NCI-H82 (cell line): ENCODE data around the gene ZBTB17.

Experiments used
- DNase-seq: peaks from one replicate; lab custom pipeline; 2025; lab: John Stamatoyannopoulos, UW

The ZBTB17 gene

GRCh38 chr1:15947382-15948090 is 28.4 kb downstream of the ZBTB17 start:
- no peak for DNase-seq

DNA sequence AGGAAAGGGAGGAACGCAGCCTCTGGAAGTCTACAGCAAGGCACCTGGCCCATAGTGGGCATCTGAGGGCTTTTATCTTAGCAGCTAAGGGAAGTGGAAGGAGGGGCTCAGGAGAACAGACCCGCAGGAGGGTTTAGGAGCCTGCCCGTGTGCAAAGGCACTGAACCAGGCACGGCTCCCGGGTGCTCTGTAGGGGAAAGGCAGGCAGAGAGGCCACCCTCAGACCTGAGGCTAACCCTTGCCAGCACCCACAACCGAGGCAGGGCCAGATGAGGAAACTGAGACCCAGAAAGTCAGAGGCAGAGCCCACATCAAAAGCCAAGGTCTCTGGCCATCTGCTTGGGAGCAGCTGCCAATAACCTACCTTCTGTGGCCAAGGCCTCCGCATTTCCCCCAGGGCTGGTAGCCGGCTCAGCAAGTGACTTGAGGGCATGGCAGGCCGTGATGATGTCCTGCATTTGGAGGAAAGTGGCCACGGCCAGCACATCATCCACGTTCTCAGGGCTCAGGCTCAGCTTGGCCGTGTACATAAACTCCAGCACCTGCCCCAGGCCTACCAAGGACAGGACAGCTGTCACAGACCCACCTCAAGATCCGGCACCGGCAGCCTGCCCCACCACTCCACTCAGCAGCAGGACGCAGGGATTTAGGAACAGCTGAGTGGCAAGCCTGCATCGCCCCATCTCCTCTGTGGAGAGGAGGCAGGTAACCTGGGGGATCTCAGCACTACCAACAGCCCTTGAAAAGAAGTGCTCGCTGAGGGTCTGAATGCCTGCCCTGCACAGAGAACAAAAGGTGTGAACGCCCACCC is 29.1 kb downstream of the ZBTB17 start:
- no peak for DNase-seq

DNA sequence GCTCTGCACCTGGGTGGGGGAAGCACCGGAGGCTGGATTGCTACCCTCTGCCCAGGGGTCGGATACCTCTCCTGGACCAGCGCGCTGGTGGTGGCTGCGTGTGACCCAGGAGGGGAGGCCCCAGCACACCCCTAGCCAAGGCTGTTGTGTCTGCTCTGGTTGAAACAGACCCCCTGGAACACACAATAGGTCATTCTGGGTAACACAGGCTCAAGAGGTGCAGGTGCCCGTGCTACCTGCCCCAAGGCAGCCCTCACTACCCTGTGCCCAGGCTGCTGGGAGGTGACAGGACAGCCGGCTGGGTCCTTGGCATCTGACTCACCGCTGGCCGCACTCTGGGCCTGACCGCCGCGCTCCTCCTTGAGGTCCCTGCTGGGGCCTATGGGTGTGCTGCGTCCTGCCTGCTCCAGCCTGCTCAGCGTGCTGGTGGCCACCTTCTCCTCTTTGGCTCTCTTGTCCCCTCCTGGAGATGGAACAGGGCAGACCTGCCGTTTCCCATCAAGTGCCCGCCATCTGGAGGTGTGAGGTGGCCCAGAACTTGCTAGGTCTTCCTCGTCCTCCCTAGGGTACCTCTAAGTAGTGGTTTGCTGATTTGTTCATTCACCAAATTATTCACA is 30.0 kb downstream of the ZBTB17 start:
- DNase-seq, result no peak

DNA sequence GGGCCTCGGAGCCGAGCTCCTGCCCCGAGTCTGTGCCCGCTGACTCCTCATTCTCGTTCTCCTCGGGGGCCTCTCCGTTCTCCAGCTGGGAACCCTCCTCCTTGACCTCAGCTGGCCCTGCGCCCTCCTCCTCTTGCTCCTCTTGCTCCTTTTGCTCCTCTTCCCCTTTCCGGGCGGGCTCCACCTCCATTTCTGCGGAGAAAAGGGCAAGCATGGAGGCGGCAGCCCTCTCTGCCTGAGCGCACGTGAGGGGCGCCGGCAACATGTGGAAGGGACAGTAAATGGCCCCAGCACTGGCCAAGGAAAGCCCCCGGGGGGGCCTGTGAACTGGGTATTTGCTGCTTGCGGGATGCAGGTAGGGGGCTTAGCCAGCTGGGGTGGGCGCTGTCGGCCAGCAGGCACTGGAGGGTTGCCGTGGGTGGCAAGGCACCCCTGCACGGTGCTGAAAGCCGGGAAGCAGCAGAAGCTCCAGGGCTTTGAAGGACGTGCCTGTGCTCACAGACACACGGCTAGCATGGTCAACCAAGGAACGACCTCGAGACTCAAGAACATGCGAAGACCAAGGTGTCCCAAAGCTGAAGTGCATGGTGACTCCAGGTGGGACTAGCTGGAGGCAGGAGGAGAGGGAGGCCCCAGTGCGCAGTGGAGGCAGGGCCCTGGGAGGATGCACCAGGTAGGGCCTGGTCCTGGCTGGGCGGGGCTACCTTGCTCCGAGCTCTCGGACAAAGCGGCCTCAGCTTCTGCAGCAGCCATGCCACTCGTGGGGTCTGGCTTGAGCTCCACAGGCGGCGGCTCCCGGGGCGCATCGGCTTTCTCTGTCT is 30.7 kb downstream of the ZBTB17 start:
- no peak for DNase-seq

DNA sequence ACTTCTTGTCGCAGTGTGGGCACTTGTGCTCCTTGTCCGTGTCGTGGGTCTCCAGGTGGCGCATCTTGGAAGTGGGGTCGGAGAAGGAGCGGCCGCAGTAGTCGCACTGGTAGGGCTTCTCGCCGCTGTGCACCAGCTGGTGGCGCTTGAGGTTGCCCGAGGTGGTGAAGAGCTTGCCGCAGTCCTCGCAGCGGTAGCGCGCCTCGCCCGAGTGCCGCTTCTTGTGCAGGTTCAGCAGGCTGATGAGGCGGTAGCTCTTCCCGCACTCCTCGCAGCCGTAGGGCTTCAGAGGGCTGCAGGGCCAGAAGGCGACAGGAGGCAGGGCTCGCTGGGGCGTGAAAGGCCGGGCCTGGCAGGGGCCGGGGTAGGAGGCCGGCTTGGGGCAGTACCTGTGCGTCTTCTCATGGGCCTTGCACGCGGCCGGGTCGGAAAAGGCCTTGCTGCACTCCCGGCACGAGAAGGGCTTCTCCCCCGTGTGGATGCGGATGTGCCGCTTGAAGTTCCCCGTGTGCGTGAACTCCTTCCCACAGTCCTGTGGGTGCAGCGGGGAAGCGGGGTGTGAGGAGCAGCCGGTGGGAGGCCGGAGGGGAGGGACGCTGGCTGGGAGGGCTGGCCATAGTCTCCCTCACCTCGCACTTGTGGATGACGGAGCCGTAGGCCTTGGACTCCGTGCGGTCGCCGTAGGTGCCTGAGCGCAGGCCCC is 31.4 kb downstream of the ZBTB17 start:
- no peak for DNase-seq

DNA sequence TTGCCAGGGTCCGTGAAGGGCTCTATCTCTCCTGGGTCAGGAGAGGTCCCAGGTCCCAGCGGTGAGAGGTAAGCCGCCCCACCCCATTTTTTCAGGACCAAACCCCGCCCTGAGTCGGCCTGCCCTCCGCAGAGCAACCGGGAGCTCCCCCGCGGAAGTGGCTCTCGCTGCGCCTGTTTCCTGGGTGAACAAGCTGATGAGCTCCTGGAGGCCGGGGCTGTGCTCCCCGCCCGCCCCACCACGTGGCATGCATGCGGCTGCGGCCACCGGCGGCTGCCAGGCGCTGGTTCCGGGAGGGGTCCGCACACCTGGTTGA is 32.0 kb downstream of the ZBTB17 start:
- no peak for DNase-seq

DNA sequence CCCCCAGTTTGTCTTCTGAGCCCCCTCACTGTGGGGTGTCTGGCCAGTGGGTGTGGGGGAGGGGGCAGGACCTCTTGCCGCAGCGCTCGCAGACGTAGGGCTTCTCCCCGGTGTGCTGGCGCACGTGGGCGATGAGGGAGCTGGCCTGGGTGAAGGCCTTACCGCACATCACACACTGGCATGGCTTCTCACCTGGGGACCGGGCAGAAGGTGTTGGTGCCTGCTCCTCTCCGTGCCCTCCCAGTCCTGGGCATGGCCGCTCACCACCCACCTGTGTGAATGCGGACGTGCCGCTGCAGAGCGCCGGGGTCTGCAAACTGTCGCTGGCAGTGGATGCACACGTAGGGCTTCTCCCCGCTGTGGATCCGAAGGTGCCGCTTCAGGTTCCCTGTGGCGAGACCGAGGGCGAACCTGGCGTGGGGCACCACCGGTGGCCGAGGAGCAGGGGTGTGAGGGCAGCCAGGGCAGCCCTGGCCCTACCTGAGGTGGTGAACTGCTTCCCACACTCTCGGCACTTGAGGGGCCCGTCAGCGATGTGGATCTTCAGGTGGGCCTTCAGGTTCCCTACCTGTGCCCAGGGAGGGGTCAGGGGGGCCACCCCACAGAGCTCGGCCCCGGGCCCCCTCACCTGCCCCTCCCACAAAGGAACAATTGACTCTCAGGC is 32.4 kb downstream of the ZBTB17 start:
- no peak for DNase-seq

DNA sequence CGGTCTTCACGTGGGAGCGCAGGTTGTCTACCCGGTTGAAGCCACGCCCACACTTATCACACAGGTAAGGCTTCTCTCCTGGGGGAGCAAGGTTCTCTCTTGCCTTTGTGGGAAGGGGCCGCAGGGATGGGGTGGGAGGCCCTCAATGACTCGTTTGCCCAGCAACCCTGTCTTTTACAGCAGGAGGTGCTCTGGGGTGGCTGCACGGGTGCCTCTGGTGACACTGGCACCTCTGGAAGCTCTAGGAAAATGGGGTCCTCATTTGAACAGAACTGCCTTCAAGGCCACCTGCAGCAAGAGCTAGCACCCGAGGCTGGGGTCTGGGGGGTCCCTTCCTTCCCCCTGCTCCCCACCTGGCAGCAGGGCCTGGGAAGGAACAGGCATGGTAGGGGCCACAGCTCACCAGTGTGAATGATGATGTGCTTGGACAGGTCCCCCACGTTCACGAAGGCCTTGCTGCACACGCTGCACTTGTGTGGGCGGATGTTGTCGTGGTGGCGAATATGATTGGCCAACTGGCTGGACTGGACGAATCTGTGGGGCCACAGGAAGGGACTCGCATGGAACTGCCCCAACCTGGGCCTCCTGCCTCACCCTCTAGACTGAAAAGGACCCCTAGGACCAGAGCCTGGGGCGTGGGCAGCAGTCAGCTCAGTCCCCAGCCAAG is 33.1 kb downstream of the ZBTB17 start:
- no peak for DNase-seq

GRCh38 chr1:15941899-15942660 is 33.8 kb downstream of the ZBTB17 start:
- no peak for DNase-seq

DNA sequence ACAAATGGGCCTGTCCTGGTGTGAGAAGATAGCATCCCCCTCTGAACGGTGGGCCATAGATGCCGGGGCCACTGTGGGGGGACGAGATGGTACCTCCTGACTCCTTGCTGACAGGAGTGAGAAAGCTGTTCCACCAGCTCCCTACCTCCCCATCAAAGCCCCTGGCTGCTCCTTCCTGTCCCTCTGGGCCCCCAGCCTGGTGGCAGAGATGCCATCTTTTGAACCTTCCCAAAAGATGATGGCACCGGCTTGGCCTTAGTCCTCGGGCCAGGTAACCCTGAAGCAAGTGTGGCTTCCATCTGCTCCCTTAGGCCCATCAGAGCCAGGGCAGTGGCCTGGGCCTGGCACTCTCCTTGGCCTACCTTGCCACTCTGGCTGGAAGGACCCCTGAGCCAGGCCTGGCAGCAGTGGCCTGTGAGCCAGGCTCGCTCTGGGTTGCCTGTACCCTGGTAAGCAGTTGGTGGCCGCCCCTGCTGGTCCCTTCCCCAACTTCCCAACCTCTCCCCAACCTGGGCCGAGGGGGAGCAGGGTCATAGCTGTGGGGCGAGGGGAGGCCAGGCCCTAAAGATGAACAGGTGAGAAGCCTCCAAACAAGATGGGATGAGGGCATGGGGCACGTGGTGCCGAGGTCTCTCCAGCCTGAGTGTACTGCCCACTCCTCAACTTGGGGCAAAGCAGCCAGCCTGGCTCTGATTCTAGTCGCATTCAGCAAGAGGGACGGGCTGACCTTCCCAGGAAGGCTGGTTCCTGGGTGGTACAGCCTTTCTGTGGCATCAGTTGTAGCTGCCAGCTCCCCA is 34.7 kb downstream of the ZBTB17 start:
- DNase-seq, result no peak

DNA sequence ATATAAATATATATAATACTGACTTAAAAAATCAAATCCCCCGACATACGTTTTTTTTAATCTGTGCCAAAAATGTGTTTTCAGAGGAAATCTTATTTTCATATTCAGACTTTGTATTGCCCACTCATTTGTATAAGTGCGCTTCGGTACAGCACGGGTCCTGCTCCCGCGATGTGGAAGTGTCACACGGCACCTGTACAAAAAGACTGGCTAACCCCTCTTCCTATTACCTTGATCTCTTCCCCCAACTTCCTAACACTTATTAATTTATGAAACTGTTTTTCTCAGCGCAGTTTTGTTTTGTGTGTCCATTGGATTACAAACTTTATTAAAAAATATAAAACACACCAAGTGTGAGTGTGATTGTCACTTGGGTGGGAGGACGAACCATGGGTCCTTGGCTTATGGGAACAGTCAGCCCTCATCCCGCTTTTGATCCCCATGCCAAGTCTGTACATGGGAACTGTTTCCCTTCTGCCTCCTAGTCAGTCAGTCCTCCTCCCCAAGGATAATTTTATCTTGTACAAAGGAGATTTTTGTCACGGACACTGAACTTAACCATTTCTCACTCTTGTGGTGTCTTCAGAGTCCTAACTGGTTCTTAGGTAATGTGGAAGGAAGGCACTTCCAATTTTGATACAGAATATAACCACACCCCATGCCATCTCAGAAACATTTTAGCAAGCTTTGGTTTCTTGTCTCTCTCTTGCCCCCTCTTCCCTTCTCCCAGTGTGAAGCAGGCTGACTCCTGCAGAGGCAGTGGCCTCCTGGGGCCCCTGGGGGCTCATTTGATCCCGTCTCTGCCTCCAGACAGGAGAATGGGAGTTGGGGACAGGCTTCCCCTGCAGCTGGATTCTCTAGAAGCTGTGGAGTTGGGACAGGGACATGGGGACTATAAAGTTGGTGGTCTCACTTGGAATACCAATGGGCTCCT is 35.5 kb downstream of the ZBTB17 start:
- no peak for DNase-seq

DNA sequence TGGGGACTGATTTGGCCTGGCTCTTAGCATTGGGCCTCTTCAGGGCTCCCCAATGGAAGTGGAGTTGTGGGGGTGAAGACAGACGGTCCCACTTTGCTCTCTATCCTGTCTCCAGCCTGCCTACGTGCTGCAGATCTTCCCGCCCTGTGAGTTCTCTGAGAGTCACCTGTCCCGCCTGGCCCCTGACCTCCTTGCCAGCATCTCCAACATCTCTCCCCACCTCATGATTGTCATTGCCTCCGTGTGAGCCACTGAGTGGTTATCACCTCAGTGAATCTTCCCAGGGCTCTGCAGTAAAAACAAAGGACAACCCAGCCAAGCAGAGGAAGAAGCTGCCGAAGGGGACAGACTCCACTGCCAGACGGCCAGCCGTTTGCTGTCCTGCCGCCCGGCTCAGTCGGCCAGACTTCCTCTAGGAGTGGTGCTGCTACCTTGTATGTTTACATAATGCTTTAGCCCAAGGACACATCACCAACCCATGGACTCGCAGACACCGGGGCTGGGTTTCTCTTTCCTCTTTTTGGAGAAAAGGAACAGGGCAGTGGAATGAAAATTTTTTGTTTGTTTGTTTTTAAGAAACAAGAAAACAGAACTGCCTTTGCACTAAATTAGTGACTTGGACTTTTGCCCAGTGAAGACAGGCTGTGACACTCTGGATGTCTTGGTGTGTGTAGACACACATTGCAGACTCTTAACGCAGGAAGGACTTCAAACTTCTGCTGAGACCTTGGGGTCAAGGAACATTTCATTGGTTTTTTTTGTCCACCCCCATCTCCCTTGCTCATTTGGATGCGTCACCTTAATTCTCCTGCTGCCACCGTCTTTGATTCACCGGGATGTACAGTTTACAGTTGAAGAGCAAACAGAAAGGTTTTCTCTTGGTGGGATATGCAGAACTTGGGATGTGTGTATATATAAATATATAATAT is 36.5 kb downstream of the ZBTB17 start:
- DNase-seq, result no peak

DNA sequence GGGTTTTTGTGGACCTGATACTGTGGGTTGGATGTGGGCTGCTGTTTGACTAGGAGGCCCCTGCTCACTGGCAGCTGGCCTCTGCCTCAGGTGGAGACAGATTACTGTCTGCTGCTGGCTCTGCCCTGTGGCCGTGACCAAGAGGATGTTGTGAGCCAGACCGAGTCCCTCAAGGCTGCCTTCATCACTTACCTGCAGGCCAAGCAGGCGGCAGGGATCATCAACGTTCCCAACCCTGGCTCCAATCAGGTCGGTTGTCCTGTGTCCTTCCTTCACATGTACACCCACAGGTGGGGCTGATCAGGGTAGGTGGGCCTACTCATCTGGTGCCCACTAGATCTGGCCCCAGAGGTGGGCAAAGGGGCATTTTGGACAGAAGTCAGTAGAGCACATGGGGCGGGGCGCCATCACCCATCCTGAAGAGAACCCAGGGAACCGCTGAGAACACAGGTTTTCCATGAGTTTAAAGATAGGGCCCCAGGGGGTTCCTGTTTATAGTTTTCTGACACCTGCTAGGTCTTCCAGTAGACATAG is 37.2 kb downstream of the ZBTB17 start:
- no peak for DNase-seq

DNA sequence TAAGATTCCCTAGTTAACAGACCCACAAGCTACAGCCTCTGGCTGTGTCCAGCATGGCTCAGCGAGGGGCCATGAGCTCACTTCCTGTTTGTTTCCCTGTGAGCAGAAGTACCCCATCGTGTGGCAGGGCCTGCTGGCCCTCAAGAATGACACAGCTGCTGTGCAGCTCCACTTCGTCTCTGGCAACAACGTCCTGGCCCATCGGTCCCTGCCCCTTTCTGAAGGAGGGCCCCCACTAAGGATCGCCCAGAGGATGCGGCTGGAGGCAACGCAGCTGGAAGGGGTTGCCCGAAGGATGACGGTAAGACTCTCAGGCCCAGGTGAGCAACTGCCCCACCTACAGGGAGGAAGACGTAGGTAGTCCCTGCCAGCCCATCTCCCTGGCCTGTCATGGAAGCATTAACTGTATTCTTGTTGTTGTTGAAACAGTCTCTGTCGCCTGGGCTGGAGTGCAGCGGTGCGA is 38.2 kb downstream of the ZBTB17 start:
- no peak for DNase-seq

GRCh38 chr1:15937146-15937545 is 38.8 kb downstream of the ZBTB17 start:
- no peak for DNase-seq

DNA sequence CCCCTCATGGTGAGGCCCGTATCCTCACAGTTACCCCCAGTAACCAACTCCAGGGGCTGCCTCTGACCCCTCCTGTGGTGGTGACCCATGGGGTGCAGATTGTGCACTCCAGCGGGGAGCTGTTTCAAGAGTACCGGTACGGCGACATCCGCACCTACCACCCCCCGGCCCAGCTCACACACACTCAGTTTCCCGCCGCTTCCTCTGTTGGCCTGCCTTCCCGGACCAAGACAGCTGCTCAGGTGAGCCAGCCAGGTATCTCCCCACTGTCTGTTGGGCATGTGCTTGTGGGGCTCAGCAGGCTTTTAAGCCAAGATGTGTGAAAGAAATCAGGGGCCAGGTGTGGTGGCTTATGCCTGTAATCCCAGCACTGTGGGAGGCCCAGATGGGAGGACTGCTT is 39.9 kb downstream of the ZBTB17 start:
- DNase-seq, result no peak
